Stimulated activated CD8-positive, alpha-beta memory T cell treated with anti-CD3 and anti-CD28 coated beads, Interleukin-4, amount 100 ng/mL, for 4 hours (primary cell): Measurements from ENCODE around the gene RUNX3.

Source experiments
- DNase-seq, 2 donors: peaks; one replicate each; pipeline ENCODE4 v3.0.0-alpha.2; 2020; ENCODE audit warnings: low read depth in 2 of 2, low spot score in 1 of 2

The RUNX3 gene

GRCh38 chr1:24963943-24964693 is 34.0 kb upstream of the RUNX3 start:
- DNase-seq: no peak

DNA sequence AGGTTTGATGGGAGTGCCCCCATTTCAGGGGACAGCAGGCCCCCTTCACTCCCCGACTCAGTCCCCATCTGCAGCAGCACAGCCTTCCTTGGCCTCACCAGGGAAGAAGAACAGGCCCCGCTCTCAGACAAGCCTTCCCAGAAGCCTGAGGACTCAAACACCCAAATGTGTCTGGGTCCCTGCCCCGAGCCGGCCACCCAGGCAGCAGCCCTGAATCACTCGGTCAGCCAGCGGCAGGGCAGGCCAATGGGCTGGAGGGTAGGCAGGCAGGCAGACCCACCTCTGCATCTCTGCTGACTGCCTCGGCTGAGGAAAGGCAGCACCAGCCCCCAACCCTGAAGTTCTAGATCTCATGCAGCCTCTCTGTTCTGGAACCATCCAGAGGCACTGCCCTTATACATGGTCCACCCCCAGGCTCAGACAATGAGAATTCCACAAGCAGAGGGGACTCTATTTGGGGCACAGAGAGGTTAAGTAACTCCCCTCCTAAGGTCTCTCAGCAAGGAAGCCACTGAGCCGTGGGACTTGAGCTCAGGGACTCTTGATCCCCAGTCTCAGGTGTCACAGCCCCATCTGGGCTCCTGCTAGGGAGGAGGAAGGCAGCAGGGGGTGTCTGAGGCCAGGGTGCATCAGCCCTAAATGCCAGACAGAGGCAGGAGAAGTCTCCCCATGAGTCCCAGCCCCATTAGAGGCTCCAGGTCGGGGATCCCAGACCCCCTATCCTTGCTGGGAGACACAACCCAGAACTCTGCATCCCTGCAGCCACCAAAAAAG is 33.2 kb upstream of the RUNX3 start:
- no peak for DNase-seq

- DNase-seq: no peak
Measured at GRCh38 chr1:24961961-24962861, 32.1 kb upstream of the RUNX3 start.

- DNase-seq: no peak
Measured at GRCh38 chr1:24961334-24961733, 31.3 kb upstream of the RUNX3 start.

DNA sequence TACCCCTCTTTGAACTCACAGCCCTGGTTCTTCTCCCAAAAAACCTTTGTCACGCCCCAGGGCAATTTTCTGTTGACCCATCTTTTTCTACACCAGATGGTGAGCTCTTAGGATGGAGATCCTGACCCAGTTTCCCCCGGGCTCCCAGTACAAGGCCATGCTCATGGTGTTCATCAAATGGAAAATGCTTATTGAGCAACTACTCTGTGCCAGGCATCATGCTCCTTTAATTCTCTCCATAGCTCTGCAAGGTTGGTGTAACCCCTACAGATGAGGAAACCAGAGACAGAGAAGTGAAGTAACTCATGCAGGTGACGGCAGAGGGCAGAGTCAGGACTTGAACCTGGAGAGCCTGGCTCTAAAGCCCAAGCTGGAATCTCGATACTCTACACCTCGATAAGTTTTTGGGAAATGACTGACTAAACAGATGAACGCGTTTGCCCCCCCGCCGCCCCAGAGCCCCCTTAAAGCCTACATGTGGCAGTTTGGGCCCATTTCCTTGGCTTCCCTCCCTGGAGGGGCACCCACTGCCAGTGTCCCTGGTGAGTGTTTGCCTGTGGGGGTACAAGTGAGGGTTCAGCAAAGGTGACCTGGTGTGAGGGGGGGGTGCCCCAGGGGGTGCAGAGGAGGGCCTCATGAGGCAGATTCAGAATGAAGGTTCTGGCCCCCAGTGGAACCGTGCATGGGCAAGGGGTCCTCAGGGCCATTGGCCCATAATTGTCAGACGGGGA is 30.2 kb upstream of the RUNX3 start:
- DNase-seq: no peak

GRCh38 chr1:24959623-24959975 is 29.5 kb upstream of the RUNX3 start:
- no peak for DNase-seq

GRCh38 chr1:24958766-24959622 is 28.9 kb upstream of the RUNX3 start:
- DNase-seq: no peak

GRCh38 chr1:24957808-24958752 is 28.0 kb upstream of the RUNX3 start:
- DNase-seq: no peak

- DNase-seq: no peak
Measured at GRCh38 chr1:24957016-24957807, 27.1 kb upstream of the RUNX3 start.

GRCh38 chr1:24955779-24956365 is 25.8 kb upstream of the RUNX3 start:
- DNase-seq: no peak

DNA sequence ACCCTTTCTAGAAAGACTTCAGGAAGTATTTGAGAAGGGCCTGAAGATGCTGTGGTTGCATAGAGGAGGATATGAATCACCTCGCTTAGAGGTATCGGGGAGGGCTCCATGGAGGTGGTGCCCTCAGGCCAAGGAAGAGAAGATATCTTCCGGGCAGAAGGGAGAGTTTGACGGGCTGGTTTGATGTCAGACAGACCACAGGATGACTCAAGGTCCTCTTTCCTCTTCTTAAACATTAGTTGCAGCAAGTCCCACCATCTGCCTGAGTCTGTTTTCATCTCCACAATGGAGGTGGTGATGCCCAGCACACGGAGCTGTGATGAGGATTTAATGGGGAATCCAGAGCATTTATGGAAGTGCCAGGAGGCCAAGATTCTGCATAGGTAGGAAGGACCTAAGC is 25.1 kb upstream of the RUNX3 start:
- DNase-seq: peak; percentile 39 to 57

DNA sequence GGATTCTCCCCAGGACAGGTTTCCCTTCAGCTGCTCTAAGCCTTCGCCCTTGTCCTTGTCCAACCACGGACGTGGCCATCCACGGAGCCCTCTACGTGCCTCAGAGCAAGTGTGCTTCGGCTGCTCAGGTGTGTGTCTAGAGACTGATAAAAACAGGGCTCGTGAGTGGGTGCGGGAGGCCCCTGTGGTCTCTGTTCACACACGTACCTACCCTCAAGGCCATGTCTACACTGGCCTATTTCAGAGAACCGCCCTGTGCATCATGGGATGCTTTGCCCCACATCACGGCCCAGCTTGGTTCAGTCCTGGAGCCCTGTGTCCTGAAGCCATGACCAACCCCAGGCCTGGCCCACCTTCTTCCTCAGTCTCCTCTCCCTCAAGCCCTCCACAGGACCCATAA is 24.6 kb upstream of the RUNX3 start:
- no peak for DNase-seq

DNA sequence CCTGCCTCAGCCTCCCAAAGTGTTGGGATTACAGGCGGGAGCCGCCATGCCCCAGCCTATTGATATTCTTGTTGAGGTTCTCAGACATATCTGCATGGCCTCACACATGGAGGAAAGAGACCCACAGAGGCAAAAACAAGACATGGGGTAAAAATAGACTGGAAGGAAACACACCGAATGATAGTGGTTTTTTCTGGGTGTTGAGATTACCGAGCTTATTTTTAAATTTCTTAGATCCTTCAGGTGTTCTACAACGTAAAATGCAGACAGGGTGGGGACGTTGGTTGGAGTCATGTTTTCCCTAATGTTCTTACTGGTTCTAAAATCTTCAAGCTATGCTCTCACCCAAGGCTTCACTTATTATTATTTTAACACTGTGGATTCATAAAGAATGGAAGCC is 23.9 kb upstream of the RUNX3 start:
- no peak for DNase-seq

- no peak for DNase-seq
Measured at GRCh38 chr1:24952413-24952841, 22.4 kb upstream of the RUNX3 start.

DNA sequence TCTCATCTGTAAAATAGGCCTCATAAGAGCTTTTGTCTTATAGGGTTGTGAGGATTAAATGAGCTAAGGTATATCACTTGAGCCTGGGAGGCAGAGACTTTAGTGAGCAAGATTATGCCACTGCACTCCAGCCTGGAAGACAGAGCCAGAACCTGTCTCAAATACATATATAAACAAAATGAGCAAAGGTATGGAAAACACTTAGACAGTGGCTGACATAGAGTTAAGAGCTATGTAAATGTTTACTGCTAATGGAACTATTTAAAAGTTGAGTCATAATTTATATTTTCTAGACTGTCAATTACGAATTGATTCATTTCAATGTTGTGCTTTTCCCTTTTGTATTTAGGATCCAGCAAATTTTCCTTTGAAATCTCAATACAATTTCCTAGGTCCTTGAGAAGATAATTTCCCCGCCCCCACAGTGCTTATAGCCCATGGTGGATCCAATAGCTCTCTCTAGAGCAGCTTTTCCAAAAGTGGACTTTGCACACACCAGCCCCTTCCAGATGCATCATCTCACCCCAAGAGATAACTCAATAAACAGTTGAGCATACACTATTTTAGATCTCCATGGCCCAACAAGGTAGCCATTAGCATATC is 21.8 kb upstream of the RUNX3 start:
- no peak for DNase-seq

GRCh38 chr1:24951337-24951736 is 21.3 kb upstream of the RUNX3 start:
- no peak for DNase-seq

- no peak for DNase-seq
Measured at GRCh38 chr1:24949331-24949881, 19.3 kb upstream of the RUNX3 start.
